ENCODE data around the gene LRRC2.
A peak's percentile ranks its signal among the peaks of the same experiment; 100 is the strongest.
"Not testable (repeated sequence)": the region's sequence is repeated elsewhere in the genome, so short reads cannot be mapped to it uniquely, and the experiment has no call there.

Gene LRRC2

GRCh38 chr3:46522201-46522600, 43.9 kb downstream of the LRRC2 start:
- DNase-seq, result not testable (repeated sequence)

GRCh38 chr3:46521096-46521495, 45.0 kb downstream of the LRRC2 start:
- no peak for DNase-seq

DNA sequence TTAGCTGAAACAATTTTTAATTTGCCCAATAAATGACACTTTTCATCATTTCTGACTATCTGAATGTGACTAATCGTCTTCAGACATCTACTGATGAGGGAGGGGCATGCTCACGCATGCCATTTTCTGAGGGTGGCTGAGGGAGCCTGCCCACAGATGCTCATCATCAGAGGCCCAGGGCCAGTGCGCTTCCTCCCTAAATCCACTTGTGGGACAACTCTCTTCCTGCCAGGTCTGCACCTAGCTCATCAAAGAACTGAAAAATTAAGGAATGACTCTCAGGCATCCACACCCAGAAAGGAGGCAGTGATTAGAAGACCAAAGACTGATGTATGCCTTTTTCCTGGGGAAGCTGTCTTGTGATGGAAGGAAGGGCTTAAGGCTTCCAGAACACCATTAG, 45.6 kb downstream of the LRRC2 start:
- DNase-seq, result no peak

- DNase-seq, result no peak
These were observed 46.1 kb downstream of the LRRC2 start for GRCh38 chr3:46519952-46520351.

DNA sequence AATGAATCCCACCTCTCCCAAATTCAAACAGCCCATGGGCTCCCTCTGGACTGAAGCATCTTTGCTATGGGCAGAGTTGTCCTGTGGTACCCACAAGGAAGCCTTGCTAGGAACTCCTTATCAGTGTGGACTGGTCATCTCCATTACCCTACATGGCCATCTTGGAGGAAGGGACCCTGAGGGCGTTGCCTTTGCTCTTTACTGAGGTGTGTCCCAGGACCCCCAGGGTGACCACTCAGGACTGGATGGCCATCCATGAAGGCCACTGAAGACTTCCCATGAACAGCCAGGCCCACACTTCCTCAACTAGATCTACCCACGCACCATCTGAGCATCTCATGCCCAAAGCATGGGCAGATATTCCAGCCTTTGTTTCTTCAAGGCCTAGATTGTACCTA, 48.3 kb downstream of the LRRC2 start:
- DNase-seq, result no peak

DNA sequence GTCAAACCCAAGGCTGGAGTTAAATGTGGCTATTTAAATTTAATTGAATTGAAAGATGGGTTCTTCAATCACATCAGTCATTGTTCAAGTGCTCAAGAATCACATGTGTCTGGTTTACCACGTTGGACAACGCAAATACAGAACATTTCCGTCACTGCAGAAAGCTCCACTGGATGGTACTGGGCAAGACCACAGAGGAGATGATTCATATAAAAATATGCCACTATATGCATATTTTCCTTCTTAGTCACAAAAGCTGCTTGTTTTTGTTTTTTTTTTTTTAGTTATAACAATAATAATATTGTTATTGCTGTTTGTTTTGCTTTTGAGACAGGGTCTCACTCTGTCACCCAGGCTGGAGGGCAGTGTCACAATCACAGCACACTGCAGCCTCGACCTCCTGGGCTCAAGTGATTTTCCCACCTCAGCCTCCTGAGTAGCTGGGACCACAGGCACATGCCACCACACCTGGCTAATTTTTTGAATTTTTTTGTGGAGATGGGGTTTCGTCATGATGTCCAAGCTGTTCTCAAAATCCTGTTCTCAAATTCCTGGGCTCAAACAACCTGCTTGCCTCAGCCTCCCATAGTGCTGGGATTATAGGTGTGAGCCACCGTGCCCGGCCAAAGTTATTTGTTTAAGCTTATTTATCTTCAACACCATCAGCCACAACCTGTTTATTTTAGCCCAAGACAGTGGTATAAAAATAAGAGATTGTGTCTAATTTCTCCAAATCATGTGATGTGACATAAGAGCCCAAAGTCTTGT, 48.9 kb downstream of the LRRC2 start:
- DNase-seq, result no peak

GRCh38 chr3:46516521-46516920, 49.6 kb downstream of the LRRC2 start:
- no peak for DNase-seq

DNA sequence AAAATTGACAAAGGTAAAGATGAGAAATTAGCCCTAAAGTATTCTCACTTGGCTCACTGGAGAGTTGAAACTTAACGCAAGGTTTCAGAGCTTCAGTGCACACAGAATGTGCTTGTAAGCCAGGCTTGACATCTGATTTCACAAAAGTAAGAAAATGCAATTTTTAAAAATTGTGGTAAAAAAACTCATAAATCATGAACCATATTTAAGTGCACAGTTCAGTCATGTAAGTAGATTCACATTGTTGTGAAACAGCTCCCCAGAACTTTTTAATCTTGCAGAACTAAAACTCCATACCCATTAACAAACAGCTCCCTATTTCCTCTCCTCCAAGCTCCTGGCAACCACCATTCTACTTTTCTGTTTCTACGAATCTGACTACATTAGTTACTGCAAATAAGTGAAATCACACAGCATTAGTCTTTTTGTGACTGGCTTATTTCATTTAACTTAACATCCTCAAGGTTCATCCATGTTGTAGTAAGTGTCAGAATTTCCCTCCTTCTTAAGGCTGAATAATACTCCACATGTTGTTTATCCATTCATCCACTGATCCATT, 53.8 kb downstream of the LRRC2 start:
- DNase-seq, result no peak

- no peak for DNase-seq
These were observed 56.4 kb downstream of the LRRC2 start for GRCh38 chr3:46509661-46510187.

DNA sequence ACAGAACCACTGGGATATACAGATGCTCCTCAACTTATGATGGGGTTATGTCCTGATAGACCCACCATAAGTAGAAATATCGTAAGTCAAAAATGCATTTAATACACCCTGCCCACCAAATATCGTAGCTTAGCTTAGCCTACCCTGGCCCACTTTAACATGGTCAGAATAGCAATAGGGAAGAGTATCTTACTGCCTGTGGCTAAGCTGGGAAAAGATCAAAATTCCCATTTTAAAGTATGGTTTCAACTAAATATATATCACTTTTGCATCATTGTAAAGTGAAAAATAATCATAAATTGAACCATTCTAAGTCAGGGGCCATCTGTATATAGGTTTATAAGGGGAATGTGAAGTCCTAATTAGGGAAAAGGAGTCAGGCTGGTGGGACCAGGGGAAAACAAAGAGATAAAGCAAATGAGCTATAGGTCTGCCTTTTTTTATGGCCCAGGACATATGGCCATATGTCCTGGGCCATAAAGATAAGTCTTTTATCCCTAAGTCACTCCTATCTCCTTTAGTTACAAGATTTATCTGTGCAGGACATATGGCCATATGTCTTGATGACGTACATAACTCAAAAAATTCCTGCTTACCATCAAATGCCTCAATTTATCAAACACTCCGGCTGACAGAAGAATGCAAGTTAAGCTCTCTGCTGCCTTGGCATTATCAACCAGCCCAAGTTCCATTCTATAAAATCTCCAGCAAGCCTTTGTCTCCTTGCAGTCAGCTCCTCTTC, 57.1 kb downstream of the LRRC2 start:
- no peak for DNase-seq

GRCh38 chr3:46506526-46506925, 59.6 kb downstream of the LRRC2 start:
- DNase-seq, result no peak

GRCh38 chr3:46505953-46506352, 60.1 kb downstream of the LRRC2 start:
- DNase-seq, result no peak

DNA sequence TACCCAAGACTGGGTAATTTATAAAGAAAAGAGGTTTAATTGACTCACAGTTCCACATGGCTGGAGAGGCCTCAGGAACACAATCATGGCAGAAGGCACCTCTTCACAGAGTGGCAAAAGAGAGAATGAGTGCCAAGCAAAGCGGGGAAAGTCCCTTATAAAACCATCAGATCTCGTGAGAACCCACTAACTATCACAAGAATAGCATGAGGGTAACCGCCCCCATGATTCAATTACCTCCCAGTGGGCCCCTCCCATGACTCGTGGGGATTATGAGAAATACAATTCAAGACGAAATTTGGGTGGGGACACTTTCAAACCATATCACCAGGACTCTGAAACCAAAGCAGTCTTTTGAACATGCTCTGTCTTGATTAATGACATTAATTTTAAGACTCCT, 61.3 kb downstream of the LRRC2 start:
- DNase-seq, result peak; percentile 2

- DNase-seq, result no peak
These were observed 62.8 kb downstream of the LRRC2 start for GRCh38 chr3:46503200-46503874.

GRCh38 chr3:46501702-46502101, 64.4 kb downstream of the LRRC2 start:
- no peak for DNase-seq

- DNase-seq, result no peak
These were observed 65.2 kb downstream of the LRRC2 start for GRCh38 chr3:46500656-46501635.

GRCh38 chr3:46498916-46499519, 67.1 kb downstream of the LRRC2 start:
- DNase-seq, result no peak

DNA sequence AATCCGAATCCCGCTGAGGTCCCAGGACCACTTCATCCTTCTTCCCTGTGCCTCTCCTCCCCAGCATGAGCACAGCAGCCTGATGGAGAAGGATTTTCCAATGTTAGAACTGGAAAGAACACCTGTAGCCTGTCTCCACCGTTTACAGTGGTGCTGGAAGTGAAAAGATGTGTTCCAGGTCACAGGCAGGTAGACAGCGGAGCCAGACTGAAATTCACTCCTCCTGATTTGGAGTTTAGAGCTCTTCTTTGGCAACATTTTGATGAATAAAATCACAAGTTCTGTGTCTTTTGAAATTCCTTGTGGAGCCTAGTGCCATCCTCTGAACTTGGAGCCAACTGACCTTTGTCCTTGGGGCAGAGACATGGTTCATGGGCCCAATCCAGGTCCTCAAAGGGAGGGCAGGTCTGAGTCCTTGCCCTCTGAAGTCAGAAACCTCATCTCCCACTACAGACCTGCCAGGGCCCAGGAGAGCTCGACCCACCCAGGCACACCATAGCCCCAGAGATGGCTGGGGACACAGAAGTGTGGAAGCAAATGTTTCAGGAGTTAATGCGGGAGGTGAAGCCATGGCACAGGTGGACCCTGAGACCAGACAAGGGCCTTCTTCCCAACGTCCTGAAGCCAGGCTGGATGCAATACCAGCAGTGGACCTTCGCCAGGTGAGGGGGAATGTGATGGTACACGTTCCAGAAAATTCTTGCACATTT, 68.4 kb downstream of the LRRC2 start, which contains the start of gene RTP3:
Gene RTP3 (plus strand): TSS at position 421 of the 710 bp plus-strand sequence. CDS start 87 bp downstream, at position 508.
- DNase-seq, result no peak

GRCh38 chr3:46496746-46497555, 69.2 kb downstream of the LRRC2 start:
- DNase-seq, result peak; percentile 51
